Stimulated activated CD4-positive, alpha-beta T cell treated with anti-CD3 and anti-CD28 coated beads, Interleukin-15, amount 100 ng/mL, for 48 hours (primary cell): ENCODE results near the gene SLC28A1.
A peak's percentile ranks its signal among the peaks of the same experiment; 100 is the strongest.

ENCODE experiments used
- DNase-seq, 2 donors: peaks; one replicate each; pipeline ENCODE4 v3.0.0-alpha.2; 2020; ENCODE audit warnings: low read depth in 2 of 2

SLC28A1 gene

GRCh38 chr15:84992157-84992944 is 107.9 kb downstream of the SLC28A1 start:
- peak; percentile 28 to 35 for DNase-seq
